Activated CD8-positive, alpha-beta memory T cell treated with anti-CD3 and anti-CD28 coated beads, Interleukin-2, amount 10 ng/mL, durations not matched to agents 7 days and 5 days (primary cell): ENCODE measurements around the gene OPRM1. TPM values are rescaled to one million over a fixed set of nuclear protein-coding genes. Genes with fewer than 3 reads are reported as not detected.

Source experiments
- ATAC-seq: fragments of 150-1000 bp; cut with Tn5 transposase; one replicate; pipeline ENCODE4 v1.10.0; 2021; ENCODE audit warnings: moderate library complexity
- CTCF ChIA-PET: fragments of 350-600 bp; sonication (Branson Sonifier 250); formaldehyde crosslinking; loops from one replicate; lab custom pipeline; 2021; ENCODE audit warnings: antibody characterized with exemption; lab: Charles Lee
- DNase-seq: peaks from one replicate; pipeline ENCODE4 v3.0.0-alpha.2; 2020
- H3K27ac Mint-ChIP-seq: one replicate; pipeline ENCODE4 v1.8.0; 2021; ENCODE audit warnings: mild to moderate bottlenecking, mixed read lengths
- H3K27me3 Mint-ChIP-seq: one replicate; pipeline ENCODE4 v1.8.0; 2021; ENCODE audit warnings: mixed read lengths
- H3K36me3 Mint-ChIP-seq: one replicate; pipeline ENCODE4 v1.8.0; 2021; ENCODE audit warnings: mild to moderate bottlenecking, mixed read lengths
- H3K4me1 Mint-ChIP-seq: one replicate; pipeline ENCODE4 v1.8.0; 2021; ENCODE audit warnings: mixed read lengths
- H3K4me3 Mint-ChIP-seq: one replicate; pipeline ENCODE4 v1.8.0; 2021; ENCODE audit warnings: mild to moderate bottlenecking, moderate library complexity, mixed read lengths
- H3K9me3 Mint-ChIP-seq: one replicate; pipeline ENCODE4 v1.8.0; 2022; ENCODE audit warnings: low read depth, mixed read lengths
- total RNA-seq, 2 experiments: library from RNA; stranded (reverse); gene quantifications; one replicate each; pipeline ENCODE4 v1.2.3, GENCODE V29; 2021

Gene OPRM1
- total RNA-seq, 2 experiments from 2014 or later: not detected

DNA sequence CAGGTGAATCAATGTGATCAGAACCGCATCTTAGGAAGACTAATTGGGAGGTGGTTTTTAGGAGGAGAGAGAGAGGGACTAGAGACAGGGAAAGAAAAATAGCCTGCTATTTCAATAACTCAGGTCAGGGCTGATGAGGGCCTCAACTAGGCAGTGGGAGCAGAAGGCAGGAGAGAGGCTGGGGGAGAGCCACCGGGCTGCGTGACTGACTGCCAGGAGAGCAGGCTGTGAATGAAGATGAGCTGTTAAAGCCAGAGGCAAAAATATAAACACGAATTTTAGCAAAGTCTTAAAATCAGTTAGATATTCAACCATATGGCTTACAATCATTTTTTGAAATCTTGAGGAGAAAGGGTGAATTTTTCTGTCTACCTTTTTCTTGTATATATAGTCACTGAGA lies 168.0 kb downstream of the OPRM1 start:
- peaks cover 2% of the 10 kb centered on the region for H3K4me1 Mint-ChIP-seq
- H3K4me3 Mint-ChIP-seq: no peak overlapping the region
- peaks cover 51% of the 10 kb centered on the region for H3K36me3 Mint-ChIP-seq
- no peaks in the 10 kb centered on the region for H3K9me3 Mint-ChIP-seq
- no peak overlapping the region for H3K27ac Mint-ChIP-seq
- CTCF ChIA-PET: interaction anchor here (3.0 kb wide), 1 partner anchor 70 kb away, joined by 8 read pairs; no protein-coding TSS in a partner anchor
- H3K27me3 Mint-ChIP-seq: no peaks in the 10 kb centered on the region
- ATAC-seq (no peak), DNase-seq (no peak)

- DNase-seq: no peak
- peaks cover 2% of the 10 kb centered on the region for H3K4me1 Mint-ChIP-seq
- no peak overlapping the region for H3K27ac Mint-ChIP-seq
- CTCF ChIA-PET: no interaction called here
- H3K27me3 Mint-ChIP-seq: no peaks in the 10 kb centered on the region
- H3K9me3 Mint-ChIP-seq: no peaks in the 10 kb centered on the region
- H3K36me3 Mint-ChIP-seq: peaks cover 51% of the 10 kb centered on the region
- no peak for ATAC-seq
- no peak overlapping the region for H3K4me3 Mint-ChIP-seq
These were observed 170.5 kb downstream of the OPRM1 start for GRCh38 chr6:154209555-154209954.

DNA sequence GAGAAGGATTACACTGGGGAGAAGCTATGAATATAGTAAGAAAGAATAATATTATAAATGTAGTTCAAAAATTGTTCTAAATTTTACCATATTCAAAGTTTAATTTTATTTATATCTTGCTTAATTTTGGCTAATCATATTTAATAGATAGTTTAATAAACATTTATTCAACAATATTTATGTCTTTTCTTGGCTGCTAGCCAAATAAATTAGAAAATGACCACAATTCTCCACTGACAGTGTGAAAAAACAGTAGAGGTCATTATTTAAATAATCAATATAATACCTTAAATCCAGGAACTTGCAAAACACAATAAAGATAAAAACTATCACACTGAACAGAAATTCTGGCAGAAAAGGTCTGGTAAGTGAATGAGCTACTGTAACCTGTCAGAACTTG lies 171.6 kb downstream of the OPRM1 start:
- Mint-ChIP-seq H3K27ac (no peak overlapping the region), H3K4me1 (peaks cover 2% of the 10 kb centered on the region), H3K9me3 (no peaks in the 10 kb centered on the region), H3K27me3 (no peaks in the 10 kb centered on the region), H3K4me3 (no peak overlapping the region), H3K36me3 (peaks cover 46% of the 10 kb centered on the region)
- ATAC-seq (no peak), DNase-seq (no peak)
- CTCF ChIA-PET: no interaction called here

- Mint-ChIP-seq H3K4me1 (peaks cover under 1% of the 10 kb centered on the region), H3K36me3 (peaks cover 32% of the 10 kb centered on the region), H3K9me3 (no peaks in the 10 kb centered on the region), H3K27ac (no peak overlapping the region), H3K4me3 (no peak overlapping the region), H3K27me3 (no peaks in the 10 kb centered on the region)
- DNase-seq (no peak), ATAC-seq (no peak)
- CTCF ChIA-PET: interaction anchor here (1.0 kb wide), 1 partner anchor 63 kb away, joined by 3 read pairs; no protein-coding TSS in a partner anchor
These were observed 174.7 kb downstream of the OPRM1 start for GRCh38 chr6:154213782-154214181.

GRCh38 chr6:154218301-154218700 lies 179.3 kb downstream of the OPRM1 start:
- no peak for DNase-seq
- H3K36me3 Mint-ChIP-seq: peaks cover 34% of the 10 kb centered on the region
- CTCF ChIA-PET: interaction anchor here (1.1 kb wide), 1 partner anchor 57 kb away, joined by 3 read pairs; no protein-coding TSS in a partner anchor
- H3K27me3 Mint-ChIP-seq: no peaks in the 10 kb centered on the region
- H3K9me3 Mint-ChIP-seq: no peaks in the 10 kb centered on the region
- no peak for ATAC-seq
- H3K27ac Mint-ChIP-seq: no peak overlapping the region
- peaks cover 6% of the 10 kb centered on the region for H3K4me1 Mint-ChIP-seq
- no peak overlapping the region for H3K4me3 Mint-ChIP-seq

DNA sequence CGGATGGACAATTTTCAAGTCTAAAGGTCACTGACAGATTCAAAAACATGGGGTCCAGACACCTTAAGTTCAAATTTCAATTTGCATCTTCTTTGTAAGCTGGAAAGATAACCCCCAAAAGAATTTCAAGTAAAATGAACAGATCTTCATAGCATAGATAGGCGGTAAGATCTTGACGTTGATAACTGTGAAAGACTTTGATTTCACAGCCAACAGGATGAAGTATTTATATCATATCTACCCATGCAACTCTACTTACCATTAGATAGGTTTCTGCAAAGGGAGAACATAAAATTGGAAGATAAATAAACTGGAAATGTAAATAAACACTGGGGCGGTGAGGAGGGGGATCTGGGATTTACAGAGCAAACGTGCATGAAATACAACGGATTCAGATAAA lies 179.7 kb downstream of the OPRM1 start:
- peaks cover 33% of the 10 kb centered on the region for H3K36me3 Mint-ChIP-seq
- H3K9me3 Mint-ChIP-seq: no peaks in the 10 kb centered on the region
- ATAC-seq (no peak), DNase-seq (no peak)
- CTCF ChIA-PET: no interaction called here
- H3K4me1 Mint-ChIP-seq: peaks cover 6% of the 10 kb centered on the region
- H3K27me3 Mint-ChIP-seq: no peaks in the 10 kb centered on the region
- H3K4me3 Mint-ChIP-seq: no peak overlapping the region
- H3K27ac Mint-ChIP-seq: no peak overlapping the region

DNA sequence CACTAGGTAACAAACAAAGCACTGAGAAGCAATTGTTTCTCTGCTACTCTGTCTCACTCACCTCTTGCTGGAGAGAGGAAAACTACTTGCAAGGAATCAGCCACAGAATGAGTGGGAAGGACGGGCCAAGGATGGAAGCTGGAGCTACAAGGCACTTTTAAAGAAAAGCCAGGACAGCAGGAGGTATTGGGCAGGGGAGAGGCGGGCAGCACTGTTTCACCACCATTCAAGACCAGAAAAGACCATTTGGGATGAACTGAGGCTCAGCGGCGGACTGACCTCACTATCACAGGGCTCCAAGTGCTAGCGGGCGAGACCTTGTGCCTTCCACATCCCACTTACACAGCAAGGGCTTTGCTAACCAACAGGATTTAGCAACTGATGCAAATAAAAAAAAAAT lies 180.2 kb downstream of the OPRM1 start:
- DNase-seq (no peak), ATAC-seq (no peak)
- Mint-ChIP-seq H3K4me1 (peaks cover 6% of the 10 kb centered on the region), H3K9me3 (no peaks in the 10 kb centered on the region), H3K36me3 (peaks cover 33% of the 10 kb centered on the region), H3K27ac (no peak overlapping the region), H3K4me3 (no peak overlapping the region), H3K27me3 (no peaks in the 10 kb centered on the region)
- CTCF ChIA-PET: no interaction called here

- DNase-seq (no peak), ATAC-seq (no peak)
- no peaks in the 10 kb centered on the region for H3K9me3 Mint-ChIP-seq
- H3K27ac Mint-ChIP-seq: no peak overlapping the region
- H3K27me3 Mint-ChIP-seq: no peaks in the 10 kb centered on the region
- H3K36me3 Mint-ChIP-seq: peaks cover 39% of the 10 kb centered on the region
- CTCF ChIA-PET: interaction anchor here (1.2 kb wide), 1 partner anchor 54 kb away, joined by 3 read pairs; no protein-coding TSS in a partner anchor
- H3K4me3 Mint-ChIP-seq: no peak overlapping the region
- peaks cover 16% of the 10 kb centered on the region for H3K4me1 Mint-ChIP-seq
These were observed 183.7 kb downstream of the OPRM1 start for GRCh38 chr6:154222716-154223115.

GRCh38 chr6:154223296-154223695 lies 184.3 kb downstream of the OPRM1 start:
- no peaks in the 10 kb centered on the region for H3K9me3 Mint-ChIP-seq
- DNase-seq (no peak), ATAC-seq (no peak)
- peaks cover 37% of the 10 kb centered on the region for H3K36me3 Mint-ChIP-seq
- no peak overlapping the region for H3K4me3 Mint-ChIP-seq
- no peak overlapping the region for H3K27ac Mint-ChIP-seq
- no peaks in the 10 kb centered on the region for H3K27me3 Mint-ChIP-seq
- CTCF ChIA-PET: interaction anchor here (1.2 kb wide), 1 partner anchor 53 kb away, joined by 3 read pairs; no protein-coding TSS in a partner anchor
- H3K4me1 Mint-ChIP-seq: peaks cover 17% of the 10 kb centered on the region

DNA sequence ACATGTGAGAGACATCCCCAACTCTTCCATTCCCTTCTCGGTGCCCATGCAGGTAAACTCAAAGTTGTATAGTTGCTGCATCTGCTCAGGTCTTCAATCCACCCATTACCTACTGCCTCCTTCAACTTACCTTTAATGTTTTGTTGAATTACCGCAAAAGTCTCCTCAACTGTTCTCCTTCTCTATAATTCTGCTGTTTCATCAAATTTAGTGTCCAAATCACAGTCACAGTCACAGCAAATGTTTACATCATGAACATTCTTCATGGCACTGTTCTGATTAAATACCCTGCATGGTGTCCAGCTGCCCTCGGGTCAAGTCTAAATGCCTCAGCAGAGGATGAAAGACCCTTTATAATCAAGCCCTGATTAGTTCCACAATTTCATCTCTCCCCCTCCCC lies 187.4 kb downstream of the OPRM1 start:
- ATAC-seq (no peak), DNase-seq (no peak)
- Mint-ChIP-seq H3K4me1 (peaks cover 40% of the 10 kb centered on the region), H3K4me3 (no peak overlapping the region), H3K36me3 (peaks cover 31% of the 10 kb centered on the region), H3K9me3 (no peaks in the 10 kb centered on the region), H3K27ac (no peak overlapping the region), H3K27me3 (no peaks in the 10 kb centered on the region)
- CTCF ChIA-PET: interaction anchor here (1.3 to 1.5 kb wide), 2 partner anchors 10 to 51 kb away, joined by 3 read pairs; no protein-coding TSS in a partner anchor

DNA sequence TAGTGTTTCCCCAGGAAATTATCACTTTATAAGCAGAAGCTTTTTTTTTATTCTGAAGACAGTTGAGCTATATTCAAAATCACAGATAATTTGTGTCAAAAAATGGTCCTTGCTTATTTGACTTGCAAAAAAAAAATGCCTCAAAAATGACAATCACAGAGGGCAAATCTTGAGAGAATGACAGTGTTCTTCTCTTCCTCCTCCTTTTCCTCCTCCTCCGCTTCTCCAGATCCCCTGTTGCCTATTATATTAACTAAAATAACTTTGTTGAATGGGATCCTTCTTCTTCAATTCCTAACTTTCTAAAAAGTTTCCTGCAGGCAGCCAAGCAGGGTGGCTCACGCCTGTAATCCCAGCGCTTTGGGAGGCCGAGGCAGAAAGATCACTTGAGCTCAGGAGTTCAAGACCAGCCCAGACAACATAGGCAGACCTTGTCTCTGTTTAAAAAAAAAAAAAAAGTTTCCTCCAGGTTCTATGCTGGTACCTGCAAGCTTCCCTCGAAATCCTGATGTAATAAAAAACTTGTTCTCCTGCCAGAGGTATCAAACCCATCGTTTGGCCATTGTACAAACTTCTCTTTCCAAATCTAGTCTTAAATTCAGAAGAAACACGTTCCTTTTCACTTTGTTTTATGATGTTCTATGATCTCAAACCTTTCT lies 189.0 kb downstream of the OPRM1 start:
- Mint-ChIP-seq H3K27me3 (no peaks in the 10 kb centered on the region), H3K4me1 (peaks cover 44% of the 10 kb centered on the region), H3K27ac (no peak overlapping the region), H3K9me3 (no peaks in the 10 kb centered on the region), H3K36me3 (peaks cover 23% of the 10 kb centered on the region), H3K4me3 (no peak overlapping the region)
- CTCF ChIA-PET: interaction anchor here (1.4 to 7.7 kb wide), 3 partner anchors 11 to 71 kb away, joined by 3 to 80 read pairs (median 3); no protein-coding TSS in a partner anchor
- DNase-seq (no peak), ATAC-seq (no peak)

DNA sequence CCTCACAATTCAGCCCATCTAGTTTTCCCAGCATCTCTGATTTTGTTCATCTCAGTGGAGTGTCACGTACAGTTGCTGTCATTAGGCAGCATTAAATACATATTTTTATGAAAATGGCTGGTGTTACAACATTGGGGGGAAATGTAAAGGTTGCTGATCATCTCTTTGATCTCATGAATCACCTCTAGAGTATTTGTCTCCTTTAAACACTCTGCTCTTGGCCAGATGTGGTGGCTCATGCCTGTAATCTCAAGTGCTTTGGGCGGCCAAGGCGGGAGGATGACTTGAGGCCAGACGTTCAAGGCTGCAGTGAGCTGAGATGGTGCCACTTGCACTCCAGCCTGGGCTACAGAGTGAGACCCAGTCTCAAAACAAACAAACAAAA lies 189.5 kb downstream of the OPRM1 start:
- Mint-ChIP-seq H3K4me3 (no peak overlapping the region), H3K27ac (no peak overlapping the region), H3K9me3 (no peaks in the 10 kb centered on the region), H3K4me1 (peaks cover 46% of the 10 kb centered on the region), H3K36me3 (peaks cover 21% of the 10 kb centered on the region), H3K27me3 (no peaks in the 10 kb centered on the region)
- CTCF ChIA-PET: interaction anchor here (1.4 to 7.7 kb wide), 2 partner anchors 16 to 71 kb away, joined by 3 to 80 read pairs; no protein-coding TSS in a partner anchor
- DNase-seq (no peak), ATAC-seq (no peak)

DNA sequence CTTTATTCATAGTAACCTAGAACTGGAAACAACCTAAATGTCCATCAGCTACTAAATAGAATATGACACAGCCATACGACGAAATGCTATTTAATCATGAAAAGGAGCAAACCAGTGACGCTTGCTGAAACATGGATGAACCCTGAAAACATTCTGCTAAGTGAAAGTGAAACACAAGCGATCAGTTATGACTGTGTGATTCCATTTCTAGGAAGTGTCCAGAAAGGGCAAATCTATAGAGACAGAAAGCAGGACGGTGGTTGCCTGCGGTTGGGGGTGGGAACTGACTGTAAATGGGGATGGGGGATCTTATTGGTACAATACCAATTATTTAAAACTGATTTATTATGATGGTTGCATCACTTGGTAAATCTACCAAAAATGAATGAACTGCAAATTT lies 190.7 kb downstream of the OPRM1 start:
- DNase-seq: peak; percentile 86
- ATAC-seq: peak; percentile 86
- H3K4me1 Mint-ChIP-seq: peaks cover 58% of the 10 kb centered on the region
- H3K4me3 Mint-ChIP-seq: peak overlapping the region; percentile 79
- CTCF ChIA-PET: interaction anchor here (2.0 to 7.7 kb wide), 2 partner anchors 15 to 47 kb away, joined by 13 to 80 read pairs; no protein-coding TSS in a partner anchor
- H3K36me3 Mint-ChIP-seq: peaks cover 20% of the 10 kb centered on the region
- H3K27me3 Mint-ChIP-seq: no peaks in the 10 kb centered on the region
- no peaks in the 10 kb centered on the region for H3K9me3 Mint-ChIP-seq
- H3K27ac Mint-ChIP-seq: peak overlapping the region; percentile 90

GRCh38 chr6:154230393-154230792 lies 191.4 kb downstream of the OPRM1 start:
- ATAC-seq (no peak), DNase-seq (no peak)
- Mint-ChIP-seq H3K27ac (peak overlapping the region; percentile 90), H3K4me3 (peak overlapping the region; percentile 79), H3K9me3 (no peaks in the 10 kb centered on the region), H3K36me3 (peaks cover 20% of the 10 kb centered on the region), H3K27me3 (no peaks in the 10 kb centered on the region), H3K4me1 (peaks cover 59% of the 10 kb centered on the region)
- CTCF ChIA-PET: interaction anchor here (2.0 to 7.7 kb wide), 2 partner anchors 15 to 47 kb away, joined by 13 to 80 read pairs; no protein-coding TSS in a partner anchor
